Gastroesophageal sphincter (tissue), 3 donors: ENCODE measurements around the gene TNS1.

Source experiments
- EP300 ChIP-seq: sonication (generic); formaldehyde crosslinking; IDR thresholded peaks from one replicate; pipeline ENCODE4 v1.6.1; 2017; ENCODE audit warnings: antibody characterized with exemption, mild to moderate bottlenecking
- TF ChIP-seq, protein P1 (sequence below), 4 experiments: fragments of 200-600 bp in 2 of 4; fragments of 450-650 bp in 2 of 4; sonication (generic) in 1 of 4; IDR thresholded peaks; one replicate each; pipeline ENCODE4 v1.5.1; 2017 to 2019; ENCODE audit warnings: antibody characterized with exemption in 4 of 4, mild to moderate bottlenecking in 2 of 4, moderate library complexity in 2 of 4

DNA sequence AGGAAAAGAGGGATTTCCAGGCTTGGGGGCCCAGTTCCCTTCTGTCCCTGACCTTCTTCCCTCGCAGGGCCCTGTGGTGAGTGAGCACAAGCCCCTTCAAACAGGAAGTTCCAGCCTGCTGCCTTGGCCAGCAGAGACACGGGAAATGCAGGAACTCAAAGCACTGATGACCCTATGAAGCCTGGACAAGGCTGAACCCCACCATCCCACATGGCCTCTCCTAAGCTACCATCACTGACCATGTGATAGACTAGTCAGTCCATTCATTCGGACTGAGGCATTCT is 196.4 kb downstream of the TNS1 start:
- TF ChIP-seq EP300: no peak
- TF ChIP-seq, protein P1, sequence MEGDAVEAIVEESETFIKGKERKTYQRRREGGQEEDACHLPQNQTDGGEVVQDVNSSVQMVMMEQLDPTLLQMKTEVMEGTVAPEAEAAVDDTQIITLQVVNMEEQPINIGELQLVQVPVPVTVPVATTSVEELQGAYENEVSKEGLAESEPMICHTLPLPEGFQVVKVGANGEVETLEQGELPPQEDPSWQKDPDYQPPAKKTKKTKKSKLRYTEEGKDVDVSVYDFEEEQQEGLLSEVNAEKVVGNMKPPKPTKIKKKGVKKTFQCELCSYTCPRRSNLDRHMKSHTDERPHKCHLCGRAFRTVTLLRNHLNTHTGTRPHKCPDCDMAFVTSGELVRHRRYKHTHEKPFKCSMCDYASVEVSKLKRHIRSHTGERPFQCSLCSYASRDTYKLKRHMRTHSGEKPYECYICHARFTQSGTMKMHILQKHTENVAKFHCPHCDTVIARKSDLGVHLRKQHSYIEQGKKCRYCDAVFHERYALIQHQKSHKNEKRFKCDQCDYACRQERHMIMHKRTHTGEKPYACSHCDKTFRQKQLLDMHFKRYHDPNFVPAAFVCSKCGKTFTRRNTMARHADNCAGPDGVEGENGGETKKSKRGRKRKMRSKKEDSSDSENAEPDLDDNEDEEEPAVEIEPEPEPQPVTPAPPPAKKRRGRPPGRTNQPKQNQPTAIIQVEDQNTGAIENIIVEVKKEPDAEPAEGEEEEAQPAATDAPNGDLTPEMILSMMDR (IDR thresholded peaks at IDR 0.05): no peak
